Gastroesophageal sphincter (tissue), 3 donors: ENCODE measurements around the gene IGSF11.

Source experiments
- EP300 ChIP-seq: sonication (generic); formaldehyde crosslinking; IDR thresholded peaks from one replicate; pipeline ENCODE4 v1.6.1; 2017; ENCODE audit warnings: antibody characterized with exemption, mild to moderate bottlenecking
- POLR2A ChIP-seq, 2 donors: fragments of 450-650 bp; IDR thresholded peaks; one replicate each; pipeline ENCODE4 v1.6.1; 2017; ENCODE audit warnings: antibody characterized with exemption in 2 of 2, mild to moderate bottlenecking in 2 of 2, moderate library complexity in 1 of 2
- POLR2AphosphoS5 ChIP-seq: sonication (generic); formaldehyde crosslinking; IDR thresholded peaks from one replicate; pipeline ENCODE4 v1.6.1; 2017; ENCODE audit warnings: antibody characterized with exemption
- TF ChIP-seq, protein P1 (sequence below), 4 experiments: fragments of 200-600 bp in 2 of 4; fragments of 450-650 bp in 2 of 4; sonication (generic) in 1 of 4; IDR thresholded peaks; one replicate each; pipeline ENCODE4 v1.5.1; 2017 to 2019; ENCODE audit warnings: antibody characterized with exemption in 4 of 4, mild to moderate bottlenecking in 2 of 4, moderate library complexity in 2 of 4

DNA sequence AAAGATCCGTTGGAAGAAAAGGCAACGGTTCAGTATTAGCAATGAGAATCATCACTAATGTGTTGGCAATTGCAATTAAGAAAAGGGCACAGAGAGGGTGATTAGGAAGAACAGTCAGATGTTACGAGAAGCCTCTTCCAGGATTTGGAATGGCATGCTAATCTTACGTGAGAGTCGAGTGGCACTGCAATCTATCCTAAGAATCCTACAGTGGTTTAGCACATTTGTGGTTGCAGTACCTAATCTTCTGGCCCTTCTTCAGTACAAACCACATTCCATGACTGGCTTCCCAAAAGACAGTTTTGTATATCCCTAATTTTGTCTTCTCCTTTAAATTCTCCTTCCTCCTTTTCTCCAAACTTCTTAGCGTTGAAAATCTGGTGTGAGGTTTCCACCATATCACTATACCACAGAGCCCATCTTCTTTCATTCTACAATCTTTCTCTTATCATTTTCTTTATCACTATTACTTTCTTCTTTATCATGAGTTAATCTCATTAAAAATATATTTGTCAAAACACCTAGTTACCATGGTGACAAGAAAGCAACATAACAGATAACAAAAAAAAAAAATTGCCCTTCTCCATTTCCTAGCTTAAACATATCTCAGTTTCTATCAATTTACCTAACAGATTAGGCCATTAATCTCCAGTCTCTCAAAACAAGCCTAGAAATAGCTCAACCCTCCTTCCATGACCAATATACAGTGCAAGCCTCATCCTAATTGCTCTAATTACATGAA, 60.1 kb downstream of the IGSF11 start:
- TF ChIP-seq, protein P1, sequence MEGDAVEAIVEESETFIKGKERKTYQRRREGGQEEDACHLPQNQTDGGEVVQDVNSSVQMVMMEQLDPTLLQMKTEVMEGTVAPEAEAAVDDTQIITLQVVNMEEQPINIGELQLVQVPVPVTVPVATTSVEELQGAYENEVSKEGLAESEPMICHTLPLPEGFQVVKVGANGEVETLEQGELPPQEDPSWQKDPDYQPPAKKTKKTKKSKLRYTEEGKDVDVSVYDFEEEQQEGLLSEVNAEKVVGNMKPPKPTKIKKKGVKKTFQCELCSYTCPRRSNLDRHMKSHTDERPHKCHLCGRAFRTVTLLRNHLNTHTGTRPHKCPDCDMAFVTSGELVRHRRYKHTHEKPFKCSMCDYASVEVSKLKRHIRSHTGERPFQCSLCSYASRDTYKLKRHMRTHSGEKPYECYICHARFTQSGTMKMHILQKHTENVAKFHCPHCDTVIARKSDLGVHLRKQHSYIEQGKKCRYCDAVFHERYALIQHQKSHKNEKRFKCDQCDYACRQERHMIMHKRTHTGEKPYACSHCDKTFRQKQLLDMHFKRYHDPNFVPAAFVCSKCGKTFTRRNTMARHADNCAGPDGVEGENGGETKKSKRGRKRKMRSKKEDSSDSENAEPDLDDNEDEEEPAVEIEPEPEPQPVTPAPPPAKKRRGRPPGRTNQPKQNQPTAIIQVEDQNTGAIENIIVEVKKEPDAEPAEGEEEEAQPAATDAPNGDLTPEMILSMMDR (IDR thresholded peaks at IDR 0.05), result no peak
- TF ChIP-seq POLR2AphosphoS5, result no peak
- TF ChIP-seq POLR2A (IDR thresholded peaks at IDR 0.05), result no peak
- no peak for TF ChIP-seq EP300
